ENCODE measurements around the gene ALCAM.

ALCAM gene

GRCh38 chr3:105348307-105348706, 18.4 kb upstream of the ALCAM start:
- H3K4me3 ChIP-seq (ENCODE audit: low read depth, low read length), result no peak overlapping the region
- TF ChIP-seq CTCF (IDR thresholded peaks at IDR 0.05; ENCODE audit: borderline replicate concordance, insufficient read depth, low read depth, low read length), result no peak

- TF ChIP-seq CTCF (IDR thresholded peaks at IDR 0.05; ENCODE audit: borderline replicate concordance, insufficient read depth, low read depth, low read length), result no peak
- no peak overlapping the region for H3K4me3 ChIP-seq (ENCODE audit: low read depth, low read length)
Measured at GRCh38 chr3:105349684-105350387, 16.9 kb upstream of the ALCAM start.

DNA sequence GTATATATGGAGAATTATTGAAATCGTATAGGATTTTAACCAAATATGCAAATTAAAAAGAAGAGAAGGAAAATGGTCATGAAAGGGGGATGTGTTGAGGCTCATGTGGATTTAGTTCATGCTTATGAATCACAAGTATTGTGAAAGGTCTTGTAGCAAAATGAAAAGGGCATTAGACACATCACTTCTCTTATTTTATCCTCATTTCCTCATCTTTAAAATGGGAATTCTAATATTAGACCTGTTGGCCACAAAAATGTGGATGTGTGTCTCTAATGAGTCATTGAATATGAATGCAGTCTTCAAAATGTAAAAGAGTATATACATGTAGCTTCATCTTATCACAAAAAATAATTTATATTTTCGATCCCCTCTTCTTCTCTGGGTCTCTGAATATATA, 14.9 kb upstream of the ALCAM start:
- TF ChIP-seq CTCF (IDR thresholded peaks at IDR 0.05; ENCODE audit: borderline replicate concordance, insufficient read depth, low read depth, low read length), result no peak
- no peak overlapping the region for H3K4me3 ChIP-seq (ENCODE audit: low read depth, low read length)

- TF ChIP-seq CTCF (IDR thresholded peaks at IDR 0.05; ENCODE audit: borderline replicate concordance, insufficient read depth, low read depth, low read length), result no peak
- no peak overlapping the region for H3K4me3 ChIP-seq (ENCODE audit: low read depth, low read length)
Measured at GRCh38 chr3:105352976-105353375, 13.7 kb upstream of the ALCAM start.

DNA sequence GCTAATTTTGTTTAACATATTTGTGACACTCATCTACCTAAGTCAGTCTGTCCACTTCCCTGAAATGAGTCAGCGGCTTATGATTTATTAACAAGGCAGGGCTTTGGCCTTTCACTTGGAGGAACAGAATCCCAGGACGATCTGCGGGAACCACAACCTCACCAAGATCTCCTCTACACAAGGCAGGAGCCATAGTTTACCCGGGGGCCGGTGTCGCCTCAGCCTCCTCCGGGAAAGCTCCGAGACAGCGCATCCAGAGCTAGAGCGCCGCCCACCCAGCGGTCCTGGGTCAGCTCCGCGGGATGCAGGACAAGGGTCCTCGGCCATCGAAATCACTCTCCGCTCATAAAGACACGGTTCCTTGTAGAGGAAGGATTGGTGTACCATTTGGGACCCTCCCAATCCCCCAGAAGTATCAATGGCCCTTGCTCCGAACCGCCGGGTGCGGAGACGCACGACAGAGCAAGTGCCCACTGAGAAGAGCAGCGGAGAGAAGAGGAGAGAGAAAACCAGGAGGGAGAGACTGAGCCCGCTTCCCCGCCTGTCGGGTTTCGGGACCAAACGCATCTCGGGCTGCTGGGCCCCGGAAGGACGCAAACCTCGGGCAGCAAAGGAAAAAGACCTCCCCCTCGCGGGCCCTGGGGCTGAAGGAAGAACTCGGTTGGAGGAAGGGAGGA, 13.1 kb upstream of the ALCAM start:
- TF ChIP-seq CTCF (IDR thresholded peaks at IDR 0.05; ENCODE audit: borderline replicate concordance, insufficient read depth, low read depth, low read length), result no peak
- peak overlapping the region; percentile 62 for H3K4me3 ChIP-seq (ENCODE audit: low read depth, low read length)

DNA sequence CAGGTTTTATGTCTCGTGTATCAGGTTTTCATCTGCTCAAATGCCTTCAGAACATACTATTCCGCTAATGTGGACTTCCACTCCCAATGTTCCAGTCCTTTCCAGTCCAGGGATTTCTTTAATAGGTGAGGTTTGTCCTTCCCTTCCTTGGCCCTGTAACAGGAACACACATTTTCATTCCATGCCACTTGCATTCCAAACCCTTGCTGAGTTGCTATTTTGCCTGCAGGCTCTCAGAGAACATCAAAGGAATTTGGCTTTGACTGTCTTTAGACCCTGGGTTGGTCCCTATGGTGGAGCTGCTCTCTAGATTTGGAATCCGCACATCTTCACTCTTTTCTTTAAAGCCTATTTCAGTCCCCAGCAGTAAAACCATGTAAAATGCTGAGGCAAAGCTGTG, 12.3 kb upstream of the ALCAM start:
- no peak overlapping the region for H3K4me3 ChIP-seq (ENCODE audit: low read depth, low read length)

More for the DNA sequence above, 12.3 kb upstream of the ALCAM start:
- TF ChIP-seq CTCF (IDR thresholded peaks at IDR 0.05; ENCODE audit: borderline replicate concordance, insufficient read depth, low read depth, low read length), result no peak

Data from GM12875 (cell line).